ENCODE data around the gene EPB41L2.

DNA sequence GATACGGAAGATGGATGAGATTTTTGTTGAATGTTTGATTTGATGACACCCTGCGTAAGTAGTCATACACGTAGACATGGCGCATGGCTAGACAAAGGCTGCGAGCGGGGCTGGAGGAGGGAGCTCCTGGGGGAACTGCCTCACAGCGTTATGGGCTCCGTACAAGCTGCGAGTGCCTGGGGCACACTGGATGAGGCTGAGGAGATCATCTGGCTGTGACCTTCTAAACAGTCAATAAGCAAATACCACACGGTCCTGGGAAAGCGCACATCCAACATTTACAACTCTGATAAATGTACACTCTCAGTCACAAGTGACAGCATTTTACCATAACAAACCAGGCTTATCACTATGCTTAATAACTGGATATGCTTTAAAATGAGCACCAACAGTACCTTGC is 198.7 kb downstream of the EPB41L2 start:
- TF ChIP-seq CTCF (IDR thresholded peaks at IDR 0.05 in 4 of 5, conservative IDR thresholded peaks at IDR 0.05 in 1 of 5) (no peak), POLR2A (IDR thresholded peaks at IDR 0.05) (no peak)
